ENCODE data around the gene TADA2B. TPM values are rescaled to one million over a fixed set of nuclear protein-coding genes. Genes with fewer than 3 reads are reported as not detected.

TADA2B gene
- polyA plus RNA-seq, 1 donor = 19.1 TPM

GRCh38 chr4:7040765-7041164 is 2.4 kb upstream of the TADA2B start:
- no peak for DNase-seq

DNA sequence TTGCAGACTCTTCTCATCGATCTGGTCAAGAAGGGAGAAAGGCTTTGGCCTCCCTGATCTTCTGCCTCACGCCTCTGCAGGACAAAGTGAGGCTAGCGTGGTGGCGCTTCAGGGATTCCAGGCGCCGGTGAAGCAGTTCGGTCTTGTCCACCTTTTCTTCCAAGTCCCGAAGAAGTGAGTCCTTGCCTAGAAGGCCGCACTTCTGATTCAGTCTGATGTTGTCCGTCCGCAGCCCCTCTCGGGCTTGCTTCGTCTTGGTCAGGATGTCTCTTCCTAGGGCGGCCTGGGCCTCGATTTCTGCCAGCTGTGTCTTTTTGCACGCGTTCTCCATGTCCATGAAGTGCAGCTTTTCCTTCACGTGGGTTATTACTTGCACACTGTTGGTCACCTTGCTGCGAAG is 1.9 kb upstream of the TADA2B start:
- no peak for DNase-seq

DNA sequence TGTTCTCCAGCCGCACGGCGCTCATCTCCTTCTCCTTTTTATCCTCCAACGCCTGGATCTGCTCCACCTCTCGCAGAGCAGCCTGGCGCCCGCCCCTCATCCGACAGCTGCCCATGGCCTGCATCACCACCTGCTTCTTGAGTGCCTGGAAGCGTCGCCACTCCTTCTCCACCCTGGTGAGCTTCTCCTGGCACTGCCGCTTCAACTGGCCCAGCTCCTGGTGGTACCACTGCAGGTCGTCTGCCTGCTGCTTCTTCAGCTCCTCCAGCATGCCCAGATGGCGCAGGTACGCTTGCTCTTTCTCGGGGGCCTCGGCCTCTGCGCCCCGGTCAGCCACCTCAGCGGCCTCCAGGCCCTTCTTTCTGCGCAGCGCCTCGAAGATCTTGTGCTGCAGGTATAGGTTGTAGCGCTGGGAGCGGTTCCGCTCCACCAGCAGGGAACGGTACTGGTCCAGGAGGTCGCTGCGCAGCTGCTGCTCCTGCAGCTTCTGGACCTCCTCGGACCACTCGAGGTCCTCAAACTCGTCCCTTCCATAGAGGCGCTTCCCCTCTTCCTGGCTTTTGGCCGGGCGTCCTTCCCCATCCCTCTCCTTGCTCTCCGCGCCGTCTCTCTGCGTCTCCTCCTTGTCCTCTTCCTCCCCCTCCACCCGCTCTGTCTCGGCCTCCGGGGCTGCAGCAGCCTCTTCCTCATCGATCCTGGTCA is 1.2 kb upstream of the TADA2B start:
- DNase-seq = no peak

DNA sequence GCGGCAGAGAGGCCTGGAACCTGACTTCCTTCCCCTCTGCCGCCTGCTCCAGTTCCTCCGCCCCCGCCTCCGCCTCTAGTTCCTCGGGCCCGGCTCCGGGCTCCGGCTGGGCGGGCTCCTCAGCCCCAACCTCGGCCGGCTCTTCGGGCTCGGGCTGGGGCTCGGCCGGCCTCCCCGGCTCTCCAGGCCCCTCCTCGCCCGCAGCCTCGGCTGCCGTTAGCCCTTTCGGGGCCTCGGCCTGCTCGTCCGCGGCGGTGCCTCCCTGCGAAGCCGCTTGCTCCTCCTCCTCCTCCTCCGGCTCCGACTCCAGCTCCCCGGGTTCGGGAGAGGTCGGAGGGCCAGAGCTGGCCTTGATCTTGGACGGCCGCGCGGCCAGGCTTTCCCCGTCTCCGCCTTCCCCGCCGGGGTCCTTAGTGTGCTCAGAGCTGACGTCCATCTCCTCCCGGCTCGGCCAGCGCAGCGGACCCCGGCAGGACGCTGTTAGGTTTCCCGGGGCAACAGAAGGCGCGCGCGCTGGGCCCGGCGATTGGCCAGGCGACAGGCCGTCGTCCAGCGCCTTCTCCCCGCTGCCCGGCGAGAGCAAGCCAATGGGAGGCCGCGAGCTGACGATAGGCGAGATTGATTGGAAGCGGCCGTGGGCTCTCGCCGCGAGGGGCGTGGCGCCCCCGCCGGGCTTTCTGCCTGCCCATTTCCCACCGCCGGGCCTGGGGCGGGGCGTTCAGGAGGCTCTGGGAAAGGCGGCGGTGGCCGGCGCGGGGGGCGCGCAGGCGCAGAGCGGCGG is 479 bp upstream of the TADA2B start:
- peak; percentile 98 for DNase-seq

- DNase-seq = no peak
These were observed 1.2 kb downstream of the TADA2B start for GRCh38 chr4:7044137-7044930.

- DNase-seq = no peak
These were observed 2.4 kb downstream of the TADA2B start for GRCh38 chr4:7045553-7045952.

DNA sequence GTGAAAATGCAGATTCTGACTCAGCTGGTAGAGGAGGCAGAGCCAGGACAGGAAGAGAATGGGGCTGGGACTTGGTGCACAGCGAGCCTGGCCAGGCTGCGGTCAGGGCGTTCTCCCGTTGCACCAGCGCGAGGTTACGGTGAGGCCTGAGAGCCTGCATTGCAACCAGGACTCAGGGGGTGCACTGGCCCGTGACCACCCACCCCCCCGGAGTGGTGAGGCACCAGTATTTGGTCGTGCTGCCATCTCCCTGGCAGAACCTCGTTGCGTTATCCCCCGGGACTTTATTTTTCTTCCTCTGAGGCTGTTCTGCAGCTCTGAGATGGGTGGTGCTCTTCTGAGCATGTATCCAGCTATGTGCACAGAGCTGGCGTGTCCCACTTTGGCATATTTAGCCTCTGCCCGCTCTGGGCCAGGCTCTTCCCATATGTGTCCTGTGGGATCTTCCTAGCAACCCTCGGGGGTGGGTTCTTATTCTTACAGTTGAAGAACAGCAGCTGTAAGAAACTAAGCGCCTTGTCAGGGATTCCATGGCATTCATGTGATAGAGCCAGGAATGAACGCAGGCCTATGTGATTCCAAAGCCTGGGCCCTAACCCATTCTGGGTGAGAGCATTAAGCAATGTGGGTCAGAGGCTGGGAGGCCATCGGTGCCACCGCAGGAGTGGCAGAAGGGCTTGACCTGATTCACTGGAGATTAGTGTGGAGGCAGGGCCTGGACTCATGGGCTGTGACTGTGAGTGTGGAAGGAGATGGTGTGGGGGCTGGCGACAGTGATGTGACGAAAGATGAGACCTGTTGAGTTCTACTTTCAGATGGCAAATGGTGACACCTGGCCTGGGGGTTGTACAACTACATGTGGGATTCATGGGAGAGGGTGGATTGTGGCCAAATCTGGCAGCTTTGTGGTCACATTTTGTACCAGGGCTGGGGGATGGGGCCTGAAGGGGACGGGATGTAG is 3.1 kb downstream of the TADA2B start:
- DNase-seq = no peak

GRCh38 chr4:7046971-7047370 is 3.8 kb downstream of the TADA2B start:
- no peak for DNase-seq

- no peak for DNase-seq
These were observed 5.5 kb downstream of the TADA2B start for GRCh38 chr4:7048642-7049041.

- DNase-seq = no peak
These were observed 6.1 kb downstream of the TADA2B start for GRCh38 chr4:7049295-7049694.

- no peak for DNase-seq
These were observed 6.6 kb downstream of the TADA2B start for GRCh38 chr4:7049739-7050138.

GRCh38 chr4:7050481-7051143 is 7.4 kb downstream of the TADA2B start:
- DNase-seq = no peak

DNA sequence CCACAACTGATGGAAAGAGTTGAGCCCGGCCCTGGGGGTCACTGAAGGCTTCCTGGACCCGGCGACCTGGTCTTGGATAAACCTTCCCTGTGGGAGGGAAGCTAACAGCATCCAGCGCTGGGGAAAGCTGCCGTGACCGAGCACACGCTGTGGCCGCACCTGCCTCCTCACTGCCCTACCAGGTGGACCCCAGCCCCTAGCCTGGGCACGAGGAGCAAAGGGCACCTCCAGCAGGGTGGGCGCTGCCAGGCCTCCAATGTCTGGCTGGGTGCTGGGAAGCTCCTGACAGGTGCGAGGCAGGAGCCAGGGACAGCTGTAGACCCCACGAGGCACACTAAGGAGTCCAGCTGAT is 7.9 kb downstream of the TADA2B start:
- DNase-seq = no peak

GRCh38 chr4:7051905-7052304 is 8.7 kb downstream of the TADA2B start:
- DNase-seq = no peak

DNA sequence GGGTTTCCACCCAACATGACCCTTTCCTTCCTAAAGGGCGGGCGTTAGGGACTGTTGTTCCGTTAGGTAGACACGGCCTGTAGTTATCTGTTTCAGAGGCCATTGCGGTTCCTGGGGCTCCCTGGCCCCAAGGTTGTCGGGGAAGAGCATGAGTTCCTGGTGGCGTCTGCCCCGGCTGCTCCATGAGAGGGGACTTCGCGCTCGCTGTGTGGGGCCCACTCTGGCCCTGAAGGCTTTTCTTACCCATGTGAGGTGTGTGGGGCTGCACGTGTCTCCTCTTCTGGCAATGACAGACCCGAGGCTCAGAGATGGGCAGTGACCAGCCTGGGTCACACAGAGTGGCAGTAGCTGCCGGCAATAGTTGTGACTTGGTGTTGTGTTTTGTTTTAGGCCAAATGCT is 9.1 kb downstream of the TADA2B start:
- no peak for DNase-seq

DNA sequence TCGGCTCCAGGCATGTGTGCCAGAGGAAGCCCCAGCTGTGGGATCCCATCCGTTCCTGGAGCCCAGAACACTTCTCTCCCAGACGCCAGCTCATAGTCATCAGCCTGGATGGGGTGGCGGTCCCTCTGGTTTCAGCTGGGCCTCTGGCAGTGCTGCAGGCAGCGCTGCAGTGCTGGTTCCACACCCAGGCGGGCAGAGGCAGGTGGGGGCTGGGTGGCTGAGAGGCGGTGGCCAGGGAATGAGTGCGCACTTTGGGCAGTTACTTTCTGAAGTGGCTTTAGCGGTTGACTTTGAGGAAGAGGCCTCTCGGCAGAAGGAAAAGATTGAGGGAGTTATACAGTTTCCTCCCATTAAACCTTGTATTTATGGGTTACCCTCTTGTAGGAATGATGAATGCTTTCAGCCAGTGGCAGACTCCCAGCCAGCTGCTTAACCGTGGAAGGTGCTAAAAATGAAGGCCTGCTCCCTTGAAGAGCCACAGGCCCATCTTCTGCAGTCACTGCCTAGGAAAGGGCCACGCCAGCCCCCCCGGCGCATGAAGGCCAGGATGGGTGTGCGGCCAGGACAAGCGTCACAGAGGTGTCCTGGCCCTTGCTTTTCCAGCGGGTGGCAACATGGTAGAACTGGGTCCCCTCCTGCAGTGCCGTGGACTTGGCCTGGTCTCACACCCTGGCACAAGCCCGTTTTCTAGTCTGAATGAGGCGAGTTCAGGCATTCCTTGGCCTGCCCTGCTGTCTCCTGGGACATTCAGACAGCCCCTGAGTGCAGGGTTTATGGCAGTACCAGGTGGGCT is 9.9 kb downstream of the TADA2B start:
- DNase-seq = no peak

GRCh38 chr4:7054106-7054880 is 11.1 kb downstream of the TADA2B start:
- no peak for DNase-seq

DNA sequence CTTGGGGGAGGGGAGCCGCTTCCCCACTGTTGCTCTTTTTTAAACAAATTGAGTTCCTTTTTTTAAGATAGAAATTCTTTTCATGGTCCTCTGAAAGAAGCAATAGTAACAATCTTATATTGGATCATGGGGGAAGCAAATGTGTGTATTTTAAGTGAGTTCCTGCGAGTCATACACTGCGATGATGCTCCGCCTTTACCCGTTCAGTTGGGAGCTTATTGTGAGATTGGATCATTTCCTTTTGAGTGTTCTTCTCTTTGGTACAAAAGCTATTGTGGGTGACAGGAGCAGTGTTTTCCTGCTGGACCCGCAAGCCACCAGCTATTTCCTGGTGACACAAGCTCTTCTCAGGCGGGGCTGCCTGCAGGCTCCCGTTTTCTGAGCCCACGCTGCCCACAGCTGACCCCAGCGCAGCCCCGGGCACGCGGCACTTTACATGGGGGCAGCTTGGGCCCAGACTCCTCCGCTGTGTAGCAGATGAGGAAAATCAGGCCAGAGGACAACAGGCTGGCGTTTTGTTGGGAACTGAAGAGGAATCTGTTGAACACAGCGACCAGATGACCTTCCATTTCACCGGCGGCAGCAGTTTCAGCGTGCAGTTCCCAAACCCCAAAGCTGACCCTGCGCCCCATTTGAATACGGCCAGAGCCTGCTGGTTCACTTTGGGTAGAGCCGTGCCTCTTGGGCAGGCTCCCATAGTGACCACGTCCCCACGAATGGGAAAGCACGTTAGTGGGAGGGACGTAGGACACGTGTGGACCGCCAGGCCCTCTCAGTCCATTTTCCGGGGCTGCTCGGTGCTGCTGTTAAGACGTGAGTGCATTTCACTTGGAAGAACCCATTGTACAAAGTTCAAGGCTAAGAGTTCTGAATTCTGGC is 12.2 kb downstream of the TADA2B start:
- DNase-seq = no peak

GRCh38 chr4:7055990-7056325 is 12.8 kb downstream of the TADA2B start:
- DNase-seq = no peak

Measured in left kidney (tissue), 2 donors.